IPS-NIHi7 (cell line): ENCODE data around the gene CDC37.

Source experiments
- DNase-seq: peaks from one replicate; pipeline ENCODE4 v3.0.0; 2012; ENCODE audit warnings: mixed read lengths; ENCODE audit errors: extremely low spot score

Gene CDC37

DNA sequence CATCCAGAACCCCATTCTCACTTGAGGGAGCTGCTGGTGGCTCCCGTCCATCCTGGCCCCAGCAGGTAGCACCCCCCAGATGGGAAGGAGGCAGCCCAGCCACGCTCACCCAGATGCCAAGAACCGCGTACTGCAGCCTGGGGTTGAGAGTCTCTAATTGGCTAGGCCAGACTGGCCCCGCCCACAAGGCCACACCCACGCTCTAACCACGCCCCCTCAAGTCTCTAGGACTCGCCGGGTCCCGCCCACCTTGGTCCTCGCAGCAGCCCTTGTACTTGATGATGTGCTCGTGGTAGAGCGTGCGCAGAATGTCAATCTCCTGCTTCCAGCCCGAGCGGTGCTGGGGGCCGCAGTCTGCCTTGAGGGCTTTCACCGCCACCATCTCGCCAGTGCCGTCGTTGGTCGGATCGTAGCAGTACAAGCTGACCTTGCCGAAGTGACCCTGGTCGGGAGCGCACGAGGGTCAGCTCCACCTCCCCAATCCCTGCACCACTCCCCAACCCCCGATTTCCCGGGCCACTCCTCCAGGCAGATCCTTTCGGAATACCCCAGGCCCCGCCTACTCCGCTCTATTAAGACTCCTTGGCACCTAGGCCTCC is 49.5 kb downstream of the CDC37 start:
- DNase-seq, result peak; percentile 95

GRCh38 chr19:10352764-10353671 is 50.3 kb downstream of the CDC37 start:
- DNase-seq, result peak; percentile 80

DNA sequence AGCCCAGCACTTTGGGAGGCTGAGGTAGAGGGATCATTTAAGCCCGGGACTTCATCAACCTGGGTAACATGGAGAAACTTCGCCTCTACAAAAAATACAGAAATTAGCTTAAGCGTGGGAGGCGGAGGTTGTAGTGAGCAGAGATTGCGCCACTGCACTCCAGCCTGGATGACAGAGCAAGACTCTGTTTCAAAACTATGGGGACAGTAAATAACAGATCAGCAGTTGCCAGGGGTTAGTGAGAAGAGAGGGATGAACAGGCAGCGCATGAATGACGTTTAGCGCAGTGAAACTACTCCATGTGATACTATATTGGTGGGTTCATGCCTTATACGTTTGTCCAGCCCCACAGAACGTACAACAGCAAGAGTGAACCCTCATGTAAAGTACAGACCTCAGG is 56.8 kb downstream of the CDC37 start:
- no peak for DNase-seq

DNA sequence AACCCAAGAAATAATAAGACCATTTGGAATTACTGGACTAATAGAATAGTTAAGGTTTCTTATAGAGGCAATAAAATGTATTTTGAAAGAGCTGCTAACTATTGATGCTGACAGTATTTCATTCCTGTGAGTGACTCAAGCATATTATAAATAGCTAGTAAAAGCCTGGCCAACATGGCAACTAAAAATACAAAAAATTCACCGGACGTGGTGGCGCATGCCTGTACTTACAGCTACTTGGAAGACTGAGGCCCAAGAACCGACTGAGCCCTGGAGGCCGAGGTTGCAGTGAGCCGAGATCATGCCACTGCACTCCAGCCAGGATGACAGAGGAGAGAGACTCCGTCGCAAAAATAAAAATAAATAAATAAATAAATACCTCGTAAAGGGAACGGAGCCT is 58.6 kb downstream of the CDC37 start:
- no peak for DNase-seq

- DNase-seq, result no peak
These were observed 59.8 kb downstream of the CDC37 start for GRCh38 chr19:10343495-10343894.
